ENCODE measurements around the gene RIF1.

DNA sequence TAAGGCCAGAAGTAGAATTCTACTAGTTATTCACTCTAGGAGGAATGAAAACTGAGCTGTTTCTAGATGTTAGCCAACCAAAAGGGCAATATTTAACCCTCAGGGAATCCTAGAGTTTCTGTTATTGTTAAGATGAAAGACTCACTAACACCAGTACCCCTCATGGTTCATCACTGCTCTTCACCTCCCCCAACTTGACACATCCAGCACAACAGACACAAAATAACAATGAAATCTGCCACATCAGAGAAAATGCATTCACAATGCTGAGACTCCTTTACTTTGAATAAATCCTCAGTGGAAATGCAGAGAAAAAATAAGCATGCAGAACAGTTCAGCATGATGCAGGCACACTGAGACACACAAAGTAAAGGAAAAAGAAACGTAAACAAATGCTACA is 111.3 kb downstream of the RIF1 start:
- TF ChIP-seq CTCF (IDR thresholded peaks at IDR 0.05) (no peak), POLR2A (IDR thresholded peaks at IDR 0.05) (no peak)

Measured in transverse colon (tissue), 3 donors.